PC-3 (cell line): ENCODE measurements around the gene RCE1.

Source experiments
- CTCF ChIP-seq: fragments of 300-600 bp; sonication (generic); conservative IDR thresholded peaks from 2 replicates; pipeline ENCODE4 v1.5.1; 2017; ENCODE audit warnings: antibody characterized with exemption, low read depth, mild to moderate bottlenecking, low read length
- EZH2 ChIP-seq: fragments of 300-600 bp; sonication (generic); IDR thresholded peaks from one replicate; pipeline ENCODE4 v1.6.1; 2017; ENCODE audit warnings: antibody characterized with exemption, mild to moderate bottlenecking, low read length; ENCODE audit not compliant: unreplicated experiment
- EZH2phosphoT487 ChIP-seq: fragments of 300-600 bp; sonication (generic); IDR thresholded peaks from 2 replicates; pipeline ENCODE4 v1.6.1; 2018; ENCODE audit warnings: mild to moderate bottlenecking, antibody characterized with exemption, low read length, borderline replicate concordance

GRCh38 chr11:66850235-66850587 lies 7.0 kb downstream of the RCE1 start:
- TF ChIP-seq CTCF: no peak
- TF ChIP-seq EZH2: no peak
- TF ChIP-seq EZH2phosphoT487: no peak
